Panc1 (cell line): ENCODE data around the gene OR51V1.

Experiments used
- CTCF ChIP-seq: fragments of 450-650 bp; IDR thresholded peaks from 2 replicates; pipeline ENCODE4 v1.5.1; 2017; ENCODE audit warnings: mild to moderate bottlenecking
- POLR2AphosphoS5 ChIP-seq: IDR thresholded peaks from 2 replicates; pipeline ENCODE4 v1.6.1; 2012; ENCODE audit warnings: mild to moderate bottlenecking, low read depth, low read length, moderate library complexity
- SIN3A ChIP-seq: IDR thresholded peaks from 2 replicates; pipeline ENCODE4 v1.6.1; 2012; ENCODE audit warnings: low read depth, mild to moderate bottlenecking, low read length, moderate library complexity, borderline replicate concordance; ENCODE audit not compliant: insufficient read depth
- TF ChIP-seq, protein P1 (sequence below), 2 experiments: IDR thresholded peaks; 2 replicates each; pipeline ENCODE4 v1.6.1; 2011 to 2012; ENCODE audit warnings: low read depth in 2 of 2, control low read depth in 1 of 2, low read length in 1 of 2, mild to moderate bottlenecking in 1 of 2, moderate library complexity in 1 of 2; ENCODE audit not compliant: insufficient read depth in 1 of 2

DNA sequence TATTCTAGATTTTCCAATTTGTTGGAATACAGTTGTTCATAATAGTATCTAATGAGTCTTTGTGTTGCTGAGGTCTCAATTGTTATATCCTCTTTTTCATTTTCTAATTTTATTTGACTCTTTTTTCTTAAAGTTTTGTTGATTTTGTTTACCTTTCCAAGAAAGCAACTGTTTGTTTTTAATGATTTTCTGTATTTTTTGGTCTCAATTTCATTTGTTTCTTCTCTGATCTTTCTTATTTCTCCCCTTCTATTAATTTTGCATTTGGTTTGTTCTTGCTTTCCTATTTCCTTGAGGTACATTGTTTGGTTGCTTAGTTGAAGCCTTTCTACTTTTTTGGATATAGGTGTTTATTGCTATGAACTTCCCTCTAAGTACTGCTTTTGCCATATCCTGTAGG lies 40.7 kb downstream of the OR51V1 start:
- TF ChIP-seq POLR2AphosphoS5 (no peak), CTCF (no peak), SIN3A (no peak)
- TF ChIP-seq, protein P1, sequence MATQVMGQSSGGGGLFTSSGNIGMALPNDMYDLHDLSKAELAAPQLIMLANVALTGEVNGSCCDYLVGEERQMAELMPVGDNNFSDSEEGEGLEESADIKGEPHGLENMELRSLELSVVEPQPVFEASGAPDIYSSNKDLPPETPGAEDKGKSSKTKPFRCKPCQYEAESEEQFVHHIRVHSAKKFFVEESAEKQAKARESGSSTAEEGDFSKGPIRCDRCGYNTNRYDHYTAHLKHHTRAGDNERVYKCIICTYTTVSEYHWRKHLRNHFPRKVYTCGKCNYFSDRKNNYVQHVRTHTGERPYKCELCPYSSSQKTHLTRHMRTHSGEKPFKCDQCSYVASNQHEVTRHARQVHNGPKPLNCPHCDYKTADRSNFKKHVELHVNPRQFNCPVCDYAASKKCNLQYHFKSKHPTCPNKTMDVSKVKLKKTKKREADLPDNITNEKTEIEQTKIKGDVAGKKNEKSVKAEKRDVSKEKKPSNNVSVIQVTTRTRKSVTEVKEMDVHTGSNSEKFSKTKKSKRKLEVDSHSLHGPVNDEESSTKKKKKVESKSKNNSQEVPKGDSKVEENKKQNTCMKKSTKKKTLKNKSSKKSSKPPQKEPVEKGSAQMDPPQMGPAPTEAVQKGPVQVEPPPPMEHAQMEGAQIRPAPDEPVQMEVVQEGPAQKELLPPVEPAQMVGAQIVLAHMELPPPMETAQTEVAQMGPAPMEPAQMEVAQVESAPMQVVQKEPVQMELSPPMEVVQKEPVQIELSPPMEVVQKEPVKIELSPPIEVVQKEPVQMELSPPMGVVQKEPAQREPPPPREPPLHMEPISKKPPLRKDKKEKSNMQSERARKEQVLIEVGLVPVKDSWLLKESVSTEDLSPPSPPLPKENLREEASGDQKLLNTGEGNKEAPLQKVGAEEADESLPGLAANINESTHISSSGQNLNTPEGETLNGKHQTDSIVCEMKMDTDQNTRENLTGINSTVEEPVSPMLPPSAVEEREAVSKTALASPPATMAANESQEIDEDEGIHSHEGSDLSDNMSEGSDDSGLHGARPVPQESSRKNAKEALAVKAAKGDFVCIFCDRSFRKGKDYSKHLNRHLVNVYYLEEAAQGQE (IDR thresholded peaks at IDR 0.05; ENCODE audit: insufficient read depth in 1 of 2, low read depth in 2 of 2, low read length in 1 of 2), result no peak
